Stimulated activated CD8-positive, alpha-beta memory T cell treated with anti-CD3 and anti-CD28 coated beads, Interleukin-15, amount 100 ng/mL, for 1 hour (primary cell): Measurements from ENCODE around the gene RPRML.
"Not testable (repeated sequence)": the region's sequence is repeated elsewhere in the genome, so short reads cannot be mapped to it uniquely, and the experiment has no call there.

Experiments
- DNase-seq: peaks from one replicate; pipeline ENCODE4 v3.0.0-alpha.2; 2020; ENCODE audit warnings: low read depth

The RPRML gene

DNA sequence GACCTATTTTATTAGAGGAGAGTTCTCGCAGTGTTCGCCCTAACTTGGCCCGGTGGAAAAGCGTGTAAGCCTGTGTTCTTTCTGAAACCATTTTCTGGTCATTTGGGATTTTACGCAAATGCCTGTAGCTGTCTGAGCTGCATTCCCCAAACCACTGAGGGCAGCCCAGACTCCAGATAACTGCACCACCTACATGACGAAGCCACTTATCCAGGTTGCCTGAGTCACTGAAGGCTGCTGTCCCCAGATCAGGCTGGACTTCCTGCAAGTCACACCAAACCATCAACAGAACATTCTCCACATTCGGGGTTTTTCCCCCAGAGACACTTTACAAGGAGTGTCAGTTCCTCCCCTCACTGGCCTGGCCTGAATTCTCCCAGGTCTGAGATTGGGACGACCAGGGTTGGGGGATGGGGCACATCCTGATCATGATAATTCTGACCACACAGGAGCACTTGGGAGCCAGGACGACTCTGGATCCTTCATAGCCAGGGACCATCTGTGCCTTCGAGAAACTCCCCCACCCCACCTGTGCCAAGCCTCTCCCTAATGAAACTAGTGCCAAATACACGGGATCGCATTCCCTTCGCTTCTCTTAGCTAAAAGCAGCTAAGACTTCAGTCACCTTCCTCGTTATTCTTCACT is 2.3 kb downstream of the RPRML start:
- no peak for DNase-seq

DNA sequence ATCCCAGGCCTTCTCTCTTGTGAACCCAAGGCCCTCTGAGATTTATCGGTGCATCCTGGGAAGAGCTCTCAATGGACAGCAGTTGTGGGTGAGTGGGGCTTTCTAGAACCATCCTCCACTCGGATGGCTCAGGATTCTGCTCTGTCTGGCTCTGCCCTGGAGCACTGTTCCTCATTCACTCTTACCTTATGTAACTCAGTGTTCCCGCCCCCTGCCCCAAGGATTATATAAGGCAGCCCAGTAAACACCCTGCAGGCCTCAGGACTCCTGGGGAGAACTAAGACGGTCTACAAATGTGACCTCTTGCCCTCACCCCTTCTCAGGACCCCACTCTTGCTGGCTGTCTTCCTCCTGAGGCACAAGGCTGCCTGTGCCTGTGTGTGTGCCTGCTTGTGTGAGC is 3.8 kb downstream of the RPRML start:
- no peak for DNase-seq

DNA sequence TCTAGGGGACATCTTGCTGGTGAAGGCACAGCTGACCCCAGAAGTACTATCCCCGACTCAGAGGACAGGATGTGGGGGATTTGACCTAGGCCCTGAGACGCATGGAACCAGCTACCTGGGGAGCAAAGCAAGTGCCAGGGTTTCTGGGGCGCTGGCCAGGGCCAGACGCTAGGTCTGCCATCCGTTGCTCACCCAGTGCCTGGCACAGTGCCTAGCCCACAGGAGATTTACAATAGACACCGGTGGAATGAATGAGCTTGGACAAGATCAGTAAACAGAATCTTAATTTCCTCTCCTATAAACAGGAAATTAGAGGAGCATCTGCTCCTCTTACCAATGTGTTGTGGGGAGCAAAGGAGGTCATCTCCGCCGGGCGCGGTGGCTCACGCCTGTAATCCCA is 5.0 kb downstream of the RPRML start:
- DNase-seq = no peak

DNA sequence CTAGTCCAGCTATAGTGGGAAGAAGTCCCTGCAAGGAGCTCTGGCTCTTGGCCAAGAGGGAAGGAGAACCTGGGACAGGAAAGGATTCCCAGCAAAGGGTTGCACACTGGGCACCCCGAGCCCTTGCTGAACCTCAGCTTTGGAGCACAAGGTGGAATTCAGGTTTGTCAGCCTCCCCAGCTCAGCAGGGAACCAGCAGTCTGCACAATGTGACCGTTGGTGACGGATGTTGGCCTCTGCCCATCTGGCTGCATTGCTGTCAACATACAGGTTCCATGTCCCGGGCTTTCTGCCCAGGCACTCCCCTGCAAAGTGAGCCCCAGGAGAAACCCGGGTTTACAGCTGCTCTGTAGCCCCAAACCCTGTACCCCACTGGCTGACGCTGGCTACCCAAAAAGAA is 6.7 kb downstream of the RPRML start:
- no peak for DNase-seq

DNA sequence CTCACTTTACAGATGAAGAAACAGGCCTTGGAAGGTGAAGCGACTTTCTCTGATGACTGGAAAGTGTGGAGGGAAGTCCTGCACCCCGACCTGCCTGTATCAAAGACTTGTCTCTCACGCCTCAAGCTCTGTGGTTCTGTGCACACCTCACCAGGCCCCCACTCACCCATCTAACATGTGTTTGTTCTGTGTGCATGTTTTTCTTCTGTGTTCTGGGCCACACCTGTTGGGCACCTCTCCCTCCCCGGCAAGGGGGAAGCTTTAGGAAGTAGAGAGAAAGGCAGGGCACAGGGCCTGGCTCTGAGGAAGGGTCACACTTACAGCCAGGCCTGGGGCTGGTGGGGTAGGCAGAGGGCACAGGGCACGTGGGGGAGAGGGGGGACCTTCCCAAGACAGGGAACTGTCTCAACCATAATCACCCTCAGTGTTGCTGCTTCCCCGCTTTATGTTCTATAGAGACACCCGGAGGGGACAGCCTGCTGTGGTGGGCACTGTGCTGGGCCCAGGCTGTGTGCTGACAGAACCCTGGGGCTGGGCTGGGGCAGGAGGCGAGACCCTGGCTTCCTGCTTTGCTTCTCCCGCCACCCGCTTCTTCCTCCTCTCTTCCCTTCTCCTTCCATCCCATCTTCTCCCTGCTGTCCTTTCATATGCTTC is 7.3 kb downstream of the RPRML start:
- DNase-seq = no peak

DNA sequence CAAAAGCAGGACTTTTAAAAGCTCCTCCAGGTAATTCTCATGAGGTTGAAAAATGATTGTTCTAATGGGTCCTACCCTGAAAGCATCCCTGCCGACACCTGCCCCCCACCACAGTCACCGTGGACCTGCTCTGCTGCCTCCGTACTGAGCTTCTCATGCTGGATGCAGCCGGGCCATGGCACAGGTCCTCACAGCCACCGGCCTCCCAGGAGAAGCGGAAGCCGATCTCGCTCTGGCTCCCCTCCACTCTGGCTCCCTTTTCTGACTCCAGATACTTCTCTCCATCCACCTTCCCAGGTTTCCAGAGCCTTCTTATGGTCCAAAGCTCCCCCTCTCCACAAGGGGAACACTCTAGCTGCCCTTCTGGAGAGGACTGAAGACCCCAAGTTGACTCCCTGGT is 10.2 kb downstream of the RPRML start:
- DNase-seq = no peak

DNA sequence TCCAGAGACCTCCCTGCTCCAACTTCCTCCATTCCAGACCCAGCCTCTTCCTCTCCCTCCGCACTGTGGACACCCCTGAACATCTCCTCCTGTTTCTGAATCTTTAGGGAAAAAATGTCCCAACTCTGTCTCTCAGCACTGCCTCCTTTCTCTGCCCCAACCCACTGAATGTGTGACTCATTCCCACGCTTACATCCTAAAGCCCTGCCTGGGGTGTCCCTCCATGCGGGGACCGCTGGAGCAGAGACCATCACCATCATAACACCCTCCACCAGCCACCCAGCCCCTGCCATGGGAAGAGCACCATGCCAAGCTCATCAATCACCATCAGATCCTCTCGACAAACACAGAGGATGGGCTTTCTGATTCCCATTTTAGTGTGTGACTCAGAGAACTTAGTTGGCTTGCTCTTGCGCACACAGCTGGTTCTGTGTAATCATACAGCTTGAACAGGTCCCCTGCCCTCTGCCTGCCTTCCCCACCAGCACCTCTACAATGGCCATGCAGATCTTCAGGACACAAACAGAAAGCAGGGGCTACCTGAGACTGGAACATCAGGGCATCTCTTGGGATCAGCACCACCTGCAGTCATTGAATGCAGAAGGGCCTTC is 10.7 kb downstream of the RPRML start:
- no peak for DNase-seq

DNA sequence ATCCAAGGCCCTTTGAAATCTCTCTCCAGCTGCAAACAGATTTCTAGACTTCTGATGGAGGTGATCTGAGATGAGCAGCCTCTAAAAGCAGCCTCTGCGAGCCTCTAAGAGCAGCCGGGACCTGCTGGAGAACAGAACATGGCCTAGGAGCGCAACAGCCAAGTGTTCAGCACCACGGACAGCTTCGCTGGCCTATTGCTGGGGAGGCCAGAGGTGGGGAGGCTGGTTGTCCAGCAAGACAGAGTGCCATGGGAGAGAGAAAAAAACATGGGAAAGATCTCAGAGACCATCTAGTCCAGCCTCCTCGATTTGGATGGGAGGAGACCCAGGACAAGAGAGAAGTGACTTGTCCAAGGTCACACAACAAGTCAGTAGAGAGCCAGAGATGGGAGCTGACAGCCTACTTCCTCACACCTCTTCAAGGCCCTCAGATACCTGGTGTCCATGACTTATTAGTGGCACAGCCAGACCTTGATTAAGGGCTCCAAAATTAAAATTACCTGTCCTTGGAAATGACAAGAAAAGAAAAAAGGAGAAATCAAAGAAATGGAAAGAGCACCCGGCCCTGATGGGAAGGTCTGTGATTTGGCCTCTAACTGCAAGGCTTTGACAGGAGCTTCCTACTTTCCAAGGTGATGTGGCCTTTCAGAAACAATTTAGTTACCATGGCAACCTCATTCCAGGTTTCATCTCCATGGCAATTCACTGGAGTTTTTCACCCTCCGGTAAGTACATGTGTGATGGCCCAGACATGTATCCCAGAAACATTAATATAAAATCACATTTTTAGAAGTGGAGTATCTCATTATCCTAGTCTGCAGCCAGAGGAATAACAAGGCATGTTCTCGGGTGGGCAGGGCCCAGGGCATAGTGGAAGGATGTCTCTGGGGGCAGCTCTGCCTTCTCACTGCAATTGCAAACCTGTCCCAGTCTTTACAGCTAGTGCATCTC is 14.5 kb downstream of the RPRML start:
- no peak for DNase-seq

DNA sequence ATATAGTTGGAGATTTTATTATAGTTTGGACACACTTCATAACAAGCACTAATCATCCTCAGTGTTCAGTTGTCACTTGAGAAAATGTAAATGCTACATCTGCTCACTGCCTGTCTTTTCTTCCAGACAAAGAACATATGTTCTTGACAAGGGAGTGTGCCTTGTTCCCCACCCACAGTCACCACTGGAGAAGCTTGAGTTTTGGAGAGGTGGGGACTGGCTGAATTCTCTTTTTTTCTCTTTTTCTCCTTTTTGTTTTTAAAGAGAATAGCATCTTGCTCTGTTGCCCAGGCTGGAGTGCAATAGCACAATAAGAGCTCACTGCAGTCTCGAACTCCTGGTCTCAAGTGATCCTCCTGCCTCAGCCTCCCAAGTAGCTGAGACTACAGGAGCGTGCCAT is 15.5 kb downstream of the RPRML start:
- DNase-seq = no peak

DNA sequence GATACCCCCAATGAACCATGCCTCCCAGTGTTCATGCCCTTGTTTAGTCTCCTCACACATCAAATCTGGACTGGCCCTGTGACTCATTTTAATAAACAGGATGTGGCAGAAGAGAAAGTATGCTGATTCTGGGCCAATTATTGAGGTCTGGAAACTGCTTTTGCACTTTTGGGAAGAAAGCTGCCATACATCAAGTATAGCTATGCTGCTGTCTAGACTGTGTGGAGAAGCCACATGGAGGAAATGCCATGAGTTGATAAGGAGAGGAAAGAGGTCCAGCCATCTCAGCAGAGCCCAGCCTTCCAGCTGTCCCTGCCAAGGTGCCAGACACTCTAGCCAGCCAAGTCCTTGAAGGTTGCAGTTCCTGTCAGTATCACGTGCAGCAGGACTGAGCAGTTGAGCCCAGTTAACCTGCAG is 16.7 kb downstream of the RPRML start:
- DNase-seq = no peak

DNA sequence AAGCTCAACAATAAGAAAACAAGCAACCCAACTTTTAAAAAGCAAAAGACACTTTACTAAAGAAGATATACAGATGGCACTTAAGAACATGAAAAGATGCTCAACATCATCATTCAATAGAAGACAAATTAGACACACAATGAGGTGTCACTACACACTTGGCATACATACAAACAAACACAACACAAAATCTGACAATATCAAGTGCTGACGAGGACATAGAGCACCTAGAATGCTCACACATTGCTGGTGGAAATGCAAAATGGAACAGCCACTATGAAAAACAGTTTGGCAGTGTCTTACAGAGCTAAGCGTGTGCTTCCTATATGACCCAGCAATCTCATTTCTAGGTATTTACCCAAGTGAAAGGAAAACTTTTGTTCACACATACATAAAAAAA is 18.9 kb downstream of the RPRML start:
- no peak for DNase-seq

DNA sequence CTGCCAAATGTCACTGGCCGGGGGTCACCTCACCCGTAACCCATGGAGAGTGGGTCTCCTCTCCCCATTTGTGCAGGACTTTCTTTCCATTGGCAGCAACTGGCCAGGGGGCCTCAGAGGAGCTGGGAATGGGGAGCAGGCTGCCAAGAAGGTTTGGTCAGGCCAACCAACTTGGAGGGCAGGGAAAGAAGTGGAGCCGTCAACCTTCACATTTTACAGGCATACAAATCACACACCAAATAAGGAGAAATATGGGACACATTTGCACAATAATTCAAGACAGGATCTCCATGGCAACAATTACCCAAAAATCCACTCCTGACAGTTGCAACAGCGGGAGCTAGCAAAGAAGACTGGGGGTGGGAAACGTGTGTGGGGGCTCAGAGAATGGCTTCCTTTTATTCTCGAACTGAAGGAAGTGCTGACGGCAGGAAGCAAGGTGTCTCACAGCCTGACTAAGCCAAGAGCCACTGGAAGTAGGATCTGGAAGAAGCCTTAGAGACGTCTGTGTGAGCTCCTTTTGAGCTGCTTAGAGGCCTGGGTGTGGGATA is 20.9 kb downstream of the RPRML start:
- DNase-seq = no peak

DNA sequence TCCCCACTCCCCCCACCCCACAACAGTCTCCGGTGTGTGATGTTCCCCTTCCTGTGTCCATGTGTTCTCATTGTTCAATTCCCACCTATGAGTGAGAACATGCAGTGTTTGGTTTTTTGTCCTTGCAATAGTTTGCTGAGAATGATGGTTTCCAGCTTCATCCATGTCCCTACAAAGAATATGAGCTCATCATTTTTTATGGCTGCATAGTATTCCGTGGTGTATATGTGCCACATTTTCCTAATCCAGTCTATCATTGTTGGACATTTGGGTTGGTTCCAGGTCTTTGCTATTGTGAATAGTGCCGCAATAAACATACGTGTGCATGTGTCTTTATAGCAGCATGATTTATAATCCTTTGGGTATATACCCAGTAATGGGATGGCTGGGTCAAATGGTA is 25.9 kb downstream of the RPRML start:
- DNase-seq = not testable (repeated sequence)

DNA sequence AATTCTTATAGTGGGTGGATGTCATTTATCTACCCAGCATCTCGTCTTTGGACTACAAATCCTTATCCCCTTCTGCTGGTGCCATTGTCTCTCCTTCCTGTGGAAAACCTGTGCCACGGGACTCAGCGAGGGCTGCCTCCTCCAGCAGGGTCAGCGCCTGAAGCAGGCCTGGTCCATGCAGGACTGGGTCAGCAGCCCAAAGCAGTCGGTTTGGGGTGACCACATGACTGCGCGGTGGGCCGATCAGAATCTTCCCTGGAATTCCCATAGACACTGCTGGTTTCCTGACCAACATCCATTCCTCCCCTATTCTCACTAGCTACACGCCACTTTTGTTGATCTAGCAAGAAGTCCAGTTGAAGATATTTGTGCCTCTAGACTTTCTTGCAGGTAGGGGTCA is 26.9 kb downstream of the RPRML start:
- no peak for DNase-seq

DNA sequence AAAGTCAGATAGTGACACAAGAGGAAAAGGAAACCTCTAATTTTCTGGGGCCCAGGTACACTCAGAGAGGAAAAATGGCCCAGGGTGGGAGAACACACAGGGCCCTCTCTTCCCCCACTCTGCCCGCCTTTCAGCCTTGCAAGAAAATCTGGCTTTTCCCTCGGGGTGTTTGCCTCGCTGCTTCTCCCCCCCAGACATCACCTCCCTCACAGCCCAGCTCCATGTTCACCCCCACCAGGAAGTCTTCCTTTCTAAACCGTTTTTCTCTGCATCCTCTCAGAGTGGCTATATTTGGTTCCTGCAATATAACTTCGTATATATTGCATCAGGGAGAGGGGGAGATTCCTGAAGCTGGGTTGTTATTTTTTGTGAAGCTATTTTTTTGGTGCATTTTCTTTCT is 27.3 kb downstream of the RPRML start:
- DNase-seq = no peak

DNA sequence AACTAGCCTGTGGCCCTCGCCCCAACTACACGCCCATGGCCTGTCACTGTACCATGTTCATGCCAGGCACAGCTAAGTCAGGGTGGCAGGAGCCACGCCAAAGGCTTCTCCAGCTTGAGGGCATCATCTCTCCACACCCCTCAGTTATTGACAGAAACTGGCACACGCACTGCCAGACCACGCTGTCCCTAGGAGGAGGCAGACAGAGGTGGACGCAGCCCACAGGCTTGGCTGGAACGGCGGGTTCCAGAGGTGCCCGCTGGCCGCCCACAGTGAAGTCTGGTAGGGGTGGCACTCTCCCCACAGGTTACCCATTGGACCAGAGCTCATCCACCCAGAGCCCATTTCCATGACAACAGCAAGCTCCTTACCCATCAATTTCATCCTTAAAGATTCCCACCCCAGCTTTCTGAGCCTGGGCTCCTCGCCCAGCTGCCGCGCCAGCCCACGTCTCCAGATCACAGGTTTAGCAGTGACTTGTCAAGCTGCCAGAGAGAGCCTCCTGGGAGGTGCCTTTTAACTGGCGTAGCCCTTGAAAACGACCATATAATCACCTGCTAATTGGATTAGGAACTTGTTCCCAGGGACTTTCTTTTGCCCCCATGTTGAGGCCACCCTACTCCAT is 27.9 kb downstream of the RPRML start:
- no peak for DNase-seq

DNA sequence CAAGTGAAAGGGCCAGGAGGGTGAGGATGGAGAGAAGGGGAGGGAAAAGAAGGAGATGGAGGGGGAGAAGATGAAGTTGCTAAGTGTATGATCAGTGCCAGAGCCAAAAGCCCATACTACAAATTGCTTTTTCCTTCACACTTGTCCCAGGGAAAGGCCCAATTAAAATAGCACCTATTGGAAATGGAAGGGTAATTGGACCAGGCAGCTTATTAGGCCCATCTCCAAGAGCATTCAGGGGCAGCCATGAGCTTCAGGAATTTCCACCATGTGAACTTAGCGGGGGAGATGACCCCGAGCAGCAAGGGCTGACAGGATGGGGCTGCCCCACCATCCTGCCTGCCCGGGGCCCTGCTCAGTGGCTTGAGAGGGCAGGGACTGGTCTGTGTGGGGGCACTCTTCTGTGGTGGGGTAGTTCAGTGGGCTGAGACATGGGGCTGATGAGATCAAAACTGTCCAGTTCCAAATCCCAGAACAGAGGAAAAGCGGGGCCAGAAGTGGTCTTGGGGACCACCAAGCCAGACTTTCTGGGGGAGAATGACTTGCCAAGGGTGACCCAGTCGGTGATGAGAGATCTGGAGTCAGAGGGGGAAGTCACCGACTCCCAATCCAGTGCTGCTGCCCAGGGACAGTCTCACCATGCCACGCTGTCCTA is 28.6 kb downstream of the RPRML start:
- no peak for DNase-seq

DNA sequence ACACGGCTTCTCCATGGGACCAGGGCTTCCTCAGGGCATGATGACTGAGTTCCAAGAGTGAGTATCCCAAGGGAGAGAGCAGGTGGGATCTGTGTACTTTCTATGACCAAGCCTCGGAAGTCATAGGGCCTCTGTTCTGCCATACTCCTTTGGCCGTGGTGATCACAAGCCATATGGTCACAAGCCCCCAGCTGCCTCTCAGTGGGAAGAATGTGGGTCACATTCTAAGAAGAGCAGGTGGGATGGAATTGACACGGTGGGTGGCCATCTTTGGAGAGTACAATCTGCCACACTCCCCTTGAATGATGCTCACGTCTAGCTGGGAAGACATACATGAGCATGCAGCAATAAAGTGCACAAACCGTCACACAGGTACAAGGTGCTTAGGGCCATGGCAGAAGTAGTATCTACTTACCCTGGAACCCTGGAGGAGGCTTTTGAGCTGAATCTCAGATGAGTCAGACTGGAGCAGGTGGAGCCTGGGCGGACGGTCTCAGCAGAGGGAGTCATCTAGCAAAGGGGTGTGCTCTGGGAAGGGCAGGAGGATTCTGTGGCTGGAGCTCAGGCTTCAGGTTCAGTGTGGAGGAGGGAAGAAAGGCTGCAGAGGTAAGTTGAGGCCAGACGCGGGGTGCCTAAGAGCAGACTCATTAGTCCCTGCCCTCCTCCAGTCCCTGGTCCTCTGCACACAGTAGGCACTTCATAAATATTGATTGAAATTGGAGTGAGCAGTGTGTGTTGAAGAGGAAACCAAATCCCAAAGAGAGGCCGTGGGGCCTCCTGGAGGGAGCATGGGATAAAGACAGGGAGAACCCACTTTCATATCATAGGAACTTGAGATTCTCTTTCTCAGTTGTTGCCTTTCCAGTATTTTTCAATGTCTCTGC is 29.5 kb downstream of the RPRML start:
- no peak for DNase-seq

DNA sequence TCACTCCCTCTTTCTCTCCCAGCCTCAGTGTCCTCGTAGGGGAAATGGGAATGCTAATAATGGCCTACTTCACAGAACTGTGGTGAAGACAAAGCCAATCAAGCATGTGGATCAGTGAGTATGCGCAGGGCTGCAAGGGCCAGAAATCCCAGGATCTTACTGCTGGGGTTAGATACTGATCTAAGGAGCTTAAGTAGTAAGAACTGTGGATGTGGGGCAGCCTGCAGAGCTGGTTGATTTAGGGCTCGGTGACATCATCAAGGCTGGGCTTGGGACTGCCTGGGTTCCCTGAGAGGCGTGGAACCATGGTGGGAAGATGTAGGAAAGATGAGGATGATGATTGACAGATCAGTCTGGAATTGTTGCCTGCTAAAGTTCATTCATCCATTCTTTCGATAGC is 30.5 kb downstream of the RPRML start:
- no peak for DNase-seq

DNA sequence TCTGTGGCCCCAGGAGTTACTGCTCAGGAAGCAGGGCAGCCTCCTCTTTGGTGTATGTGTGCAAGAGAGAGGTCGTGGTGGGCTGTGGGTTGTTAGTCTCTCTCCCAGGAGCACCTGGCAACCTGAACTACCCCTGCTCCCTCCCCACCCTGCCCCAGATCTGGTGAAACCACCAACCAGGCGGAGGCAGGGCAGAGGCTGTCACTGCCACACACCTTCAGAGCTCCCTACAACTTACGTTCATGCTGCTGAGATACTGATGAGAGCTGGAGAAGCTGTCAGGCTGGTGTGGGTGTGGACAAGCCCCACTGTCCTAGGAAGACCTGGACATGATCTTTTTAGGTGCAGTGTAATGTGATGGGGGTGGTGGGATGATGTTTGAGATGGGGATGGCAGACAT is 31.8 kb downstream of the RPRML start:
- no peak for DNase-seq
